SK-N-SH (cell line): Measurements from ENCODE around the gene PLCL2. TPM values are rescaled to one million over a fixed set of nuclear protein-coding genes. Genes with fewer than 3 reads are reported as not detected.

Experiments used
- CTCF ChIA-PET: fragments of 300-600, 350-600 bp; formaldehyde crosslinking; extraction: SDS; loops from one replicate; lab custom pipeline; 2021; lab: Yijun Ruan, JAX
- POLR2A ChIA-PET: fragments of 350-600 bp; sonication (Branson Sonifier 250); formaldehyde crosslinking; extraction: SDS; loops from one replicate; lab custom pipeline; 2020; ENCODE audit warnings: antibody characterized with exemption, inconsistent platforms; lab: Yijun Ruan, JAX
- DNase-seq: peaks from one replicate; pipeline ENCODE4 v3.0.0; 2012
- H2AFZ ChIP-seq: fragments of 200-600 bp; sonication (generic); 2 replicates; pipeline ENCODE4 v1.8.1; 2016; ENCODE audit warnings: antibody characterized with exemption, mild to moderate bottlenecking, low read depth
- H3F3A ChIP-seq: fragments of 200-600 bp; sonication (generic); replicated peaks from 2 replicates; pipeline ENCODE3; 2016; ENCODE audit warnings: antibody characterized with exemption, mild to moderate bottlenecking; ENCODE audit not compliant: insufficient read depth
- H3K27ac ChIP-seq, 2 experiments: fragments of 200-500 bp in 1 of 2; fragments of 200-600 bp in 1 of 2; sonication (Bioruptor generic) in 1 of 2; sonication (generic), shearing (Covaris generic) in 1 of 2; 2 replicates each; pipeline versions ENCODE4 v1.5.1 to v1.6.1; 2014 to 2016; ENCODE audit warnings: low read depth in 2 of 2, inconsistent platforms in 1 of 2, low read length in 1 of 2, mild to moderate bottlenecking in 1 of 2, mixed read lengths in 1 of 2
- H3K27me3 ChIP-seq: fragments of 200-600 bp; sonication (generic), shearing (Covaris generic); 2 replicates; pipeline ENCODE4 v1.6.1; 2016; ENCODE audit warnings: mixed run types; ENCODE audit not compliant: insufficient read depth
- H3K36me3 ChIP-seq, 2 experiments: fragments of 200-500 bp in 1 of 2; fragments of 200-600 bp in 1 of 2; sonication (Bioruptor generic) in 1 of 2; sonication (generic) in 1 of 2; replicated peaks in 1 of 2; 2 replicates each; pipeline versions ENCODE3 to v1.5.1; 2014 to 2016; ENCODE audit warnings: low read length in 1 of 2, mild to moderate bottlenecking in 1 of 2; ENCODE audit not compliant: insufficient read depth in 2 of 2, control insufficient read depth in 1 of 2
- H3K4me1 ChIP-seq, 2 experiments: fragments of 200-500 bp in 1 of 2; fragments of 200-600 bp in 1 of 2; sonication (Bioruptor generic) in 1 of 2; sonication (generic), shearing (Covaris generic) in 1 of 2; 2 replicates each; pipeline versions ENCODE4 v1.5.1 to v1.6.1; 2014 to 2016; ENCODE audit warnings: low read depth in 1 of 2, low read length in 1 of 2, mixed run types in 1 of 2; ENCODE audit not compliant: insufficient read depth in 2 of 2, control insufficient read depth in 1 of 2
- H3K4me2 ChIP-seq: fragments of 200-600 bp; sonication (generic), shearing (Covaris generic); 2 replicates; pipeline ENCODE4 v1.6.1; 2017; ENCODE audit warnings: mixed run types
- H3K4me3 ChIP-seq, 2 experiments: fragments of 200-500 bp in 1 of 2; fragments of 200-600 bp in 1 of 2; sonication (Bioruptor generic) in 1 of 2; sonication (generic), shearing (Covaris generic) in 1 of 2; 2 replicates each; pipeline versions ENCODE4 v1.5.1 to v1.8.1; 2014 to 2016; ENCODE audit warnings: low read depth in 2 of 2, inconsistent platforms in 1 of 2, low read length in 1 of 2, mild to moderate bottlenecking in 1 of 2, mixed read lengths in 1 of 2, moderate library complexity in 1 of 2
- H3K79me2 ChIP-seq: fragments of 200-600 bp; sonication (generic); 2 replicates; pipeline ENCODE4 v1.8.1; 2017; ENCODE audit warnings: mild to moderate bottlenecking; ENCODE audit not compliant: insufficient read depth
- H3K9ac ChIP-seq: fragments of 200-600 bp; sonication (generic); 2 replicates; pipeline ENCODE4 v1.6.1; 2017; ENCODE audit warnings: mixed run types
- H3K9me2 ChIP-seq: fragments of 200-600 bp; sonication (generic); 2 replicates; pipeline ENCODE4 v1.6.1; 2017; ENCODE audit warnings: mixed run types
- H3K9me3 ChIP-seq: fragments of 200-600 bp; sonication (generic); 2 replicates; pipeline ENCODE4 v1.6.1; 2017; ENCODE audit warnings: mixed run types, mild to moderate bottlenecking, moderate library complexity
- H4K20me1 ChIP-seq: fragments of 200-600 bp; sonication (generic); 2 replicates; pipeline ENCODE4 v1.6.1; 2017; ENCODE audit warnings: mild to moderate bottlenecking, mixed run types; ENCODE audit not compliant: insufficient read depth
- CHD2 ChIP-seq: fragments of 150-350 bp; IDR thresholded peaks from 2 replicates; pipeline ENCODE4 v1.6.1; 2018; ENCODE audit warnings: low read length; ENCODE audit not compliant: partially characterized antibody
- CTCF ChIP-seq: fragments of 200-600 bp; sonication (generic); IDR thresholded peaks from 2 replicates; pipeline ENCODE4 v1.6.1; 2017; ENCODE audit warnings: antibody characterized with exemption, mild to moderate bottlenecking, moderate library complexity
- ELF1 ChIP-seq: IDR thresholded peaks from 2 replicates; pipeline ENCODE4 v1.4.0; 2012
- EZH2phosphoT487 ChIP-seq: fragments of 200-600 bp; sonication (generic); IDR thresholded peaks from 2 replicates; pipeline ENCODE4 v1.6.1; 2017; ENCODE audit warnings: low read depth, mixed run types, mild to moderate bottlenecking, antibody characterized with exemption, moderate library complexity, borderline replicate concordance
- FOXJ3 ChIP-seq: sonication (generic); formaldehyde crosslinking; IDR thresholded peaks from 2 replicates; pipeline ENCODE4 v1.5.1; 2020; ENCODE audit warnings: mild to moderate bottlenecking, missing genetic modification reagents
- FOXM1 ChIP-seq: IDR thresholded peaks from 2 replicates; pipeline ENCODE4 v1.4.0; 2012; ENCODE audit warnings: low read depth, mild to moderate bottlenecking
- IRF3 ChIP-seq: fragments of 150-350 bp; IDR thresholded peaks from 2 replicates; pipeline ENCODE4 v1.6.1; 2016; ENCODE audit warnings: mild to moderate bottlenecking, low read depth, low read length
- MAX ChIP-seq: IDR thresholded peaks from 2 replicates; pipeline ENCODE4 v1.4.0; 2012; ENCODE audit warnings: low read depth
- MXI1 ChIP-seq: IDR thresholded peaks from 2 replicates; pipeline ENCODE4 v1.6.1; 2012; ENCODE audit warnings: mild to moderate bottlenecking, low read depth, low read length, improper control_type of control experiment
- POLR2AphosphoS5 ChIP-seq: IDR thresholded peaks from 2 replicates; pipeline ENCODE4 v1.6.1; 2012; ENCODE audit warnings: low read depth, low read length
- RCOR1 ChIP-seq: fragments of 150-350 bp; IDR thresholded peaks from 2 replicates; pipeline ENCODE4 v1.6.1; 2017; ENCODE audit warnings: antibody characterized with exemption, low read length
- RXRA ChIP-seq: IDR thresholded peaks from 2 replicates; pipeline ENCODE4 v1.4.0; 2012; ENCODE audit warnings: low read depth, mild to moderate bottlenecking, borderline replicate concordance
- SIN3A ChIP-seq: IDR thresholded peaks from 2 replicates; pipeline ENCODE4 v1.6.1; 2012; ENCODE audit warnings: low read depth, mild to moderate bottlenecking, low read length, moderate library complexity, borderline replicate concordance
- SMC3 ChIP-seq: IDR thresholded peaks from 2 replicates; pipeline ENCODE4 v1.6.1; 2012; ENCODE audit warnings: low read depth, low read length, improper control_type of control experiment
- TAF1 ChIP-seq: IDR thresholded peaks from 2 replicates; pipeline ENCODE4 v1.6.1; 2012; ENCODE audit warnings: low read depth, mild to moderate bottlenecking, low read length, moderate library complexity, borderline replicate concordance
- TEAD4 ChIP-seq: IDR thresholded peaks from 2 replicates; pipeline ENCODE4 v1.4.0; 2012; ENCODE audit warnings: mild to moderate bottlenecking, borderline replicate concordance; ENCODE audit not compliant: insufficient read depth
- ZBTB33 ChIP-seq: IDR thresholded peaks from 2 replicates; pipeline ENCODE4 v1.4.0; 2012; ENCODE audit warnings: low read depth, borderline replicate concordance
- WGBS: methylation state at CpG from one replicate; pipeline ENCODE4 v1.1.6; 2017; ENCODE audit warnings: low lambda C conversion rate; 5-methylcytosine and 5-hydroxymethylcytosine counted together
- polyA plus RNA-seq, 3 experiments: library from polyadenylated mRNA; depleted of rRNA; stranded (reverse); fragments of >200 nt; gene quantifications; 2 replicates each; pipeline ENCODE4 v1.2.3, GENCODE V29; 2012

Gene PLCL2
- polyA plus RNA-seq, 1 of the 3 experiments (the other 2 are of a cell fraction), result 0.85 TPM

GRCh38 chr3:17081520-17081919 lies 196.8 kb downstream of the PLCL2 start:
- H4K20me1 ChIP-seq, result no peaks in the 10 kb centered on the region
- CTCF ChIA-PET, result no interaction called here

GRCh38 chr3:17087509-17087908 lies 202.8 kb downstream of the PLCL2 start:
- Histone ChIP-seq H3F3A (no peaks in the 10 kb centered on the region), H3K4me1 (peaks cover 0 to 5% of the 10 kb centered on the region in 2 experiments; a peak in 2 of 4 replicates), H3K4me3 (no peak overlapping the region), H3K79me2 (no peaks in the 10 kb centered on the region), H3K9ac (no peak overlapping the region), H3K9me3 (no peaks in the 10 kb centered on the region), H4K20me1 (no peaks in the 10 kb centered on the region), H3K4me2 (no peak overlapping the region), H3K36me3 (no peaks in the 10 kb centered on the region), H2AFZ (no peak overlapping the region), H3K9me2 (no peaks in the 10 kb centered on the region), H3K27me3 (no peaks in the 10 kb centered on the region)
- POLR2A ChIA-PET, result no interaction called here
- no peak for DNase-seq
- no peak for TF ChIP-seq EZH2phosphoT487
- TF ChIP-seq TEAD4, result no peak
- no peak for TF ChIP-seq FOXJ3 (CRISPR knock-in tag)
- no peak for TF ChIP-seq IRF3
- no peak for TF ChIP-seq TAF1
- TF ChIP-seq CHD2, result no peak
- TF ChIP-seq RXRA, result no peak
- TF ChIP-seq POLR2AphosphoS5, result no peak
- TF ChIP-seq CTCF, result no peak
- no peak for TF ChIP-seq SIN3A
- no peak for TF ChIP-seq ZBTB33
- TF ChIP-seq MXI1, result no peak
- no peak for TF ChIP-seq FOXM1
- no peak for TF ChIP-seq MAX
- TF ChIP-seq SMC3, result no peak
- TF ChIP-seq ELF1, result no peak
- TF ChIP-seq RCOR1, result no peak
- TF ChIP-seq, all 33 proteins: peak for 0
- no peak overlapping the region for H3K27ac ChIP-seq
- WGBS, result 92% methylated on average over 4 of the region's 4 CpGs
- CTCF ChIA-PET, result no interaction called here

More at GRCh38 chr3:17081520-17081919, 196.8 kb downstream of the PLCL2 start:
- Histone ChIP-seq H3K4me1 (no peaks in the 10 kb centered on the region), H3K4me2 (no peak overlapping the region), H3K9me2 (no peaks in the 10 kb centered on the region), H3F3A (no peaks in the 10 kb centered on the region)
- POLR2A ChIA-PET, result no interaction called here
- WGBS, result 71% methylated on average over 4 of the region's 4 CpGs
- no peak for TF ChIP-seq MAX
- TF ChIP-seq, all 33 proteins: peak for 0
- no peaks in the 10 kb centered on the region for H3K27me3 ChIP-seq
- H3K9me3 ChIP-seq, result no peaks in the 10 kb centered on the region
- no peaks in the 10 kb centered on the region for H3K79me2 ChIP-seq
- H3K27ac ChIP-seq, result no peak overlapping the region
- H2AFZ ChIP-seq, result no peak overlapping the region
- no peaks in the 10 kb centered on the region for H3K36me3 ChIP-seq
- DNase-seq, result no peak
- H3K4me3 ChIP-seq, result no peak overlapping the region
- H3K9ac ChIP-seq, result no peak overlapping the region
